Stimulated activated CD4-positive, alpha-beta T cell treated with anti-CD3 and anti-CD28 coated beads, TNF-alpha, amount 100 ng/mL, for 4 hours (primary cell): ENCODE results near the gene MLN.

Source experiments
- DNase-seq, 3 experiments: peaks; one replicate each; pipeline ENCODE4 v3.0.0-alpha.2; 2020; ENCODE audit warnings: low read depth in 3 of 3

The MLN gene

DNA sequence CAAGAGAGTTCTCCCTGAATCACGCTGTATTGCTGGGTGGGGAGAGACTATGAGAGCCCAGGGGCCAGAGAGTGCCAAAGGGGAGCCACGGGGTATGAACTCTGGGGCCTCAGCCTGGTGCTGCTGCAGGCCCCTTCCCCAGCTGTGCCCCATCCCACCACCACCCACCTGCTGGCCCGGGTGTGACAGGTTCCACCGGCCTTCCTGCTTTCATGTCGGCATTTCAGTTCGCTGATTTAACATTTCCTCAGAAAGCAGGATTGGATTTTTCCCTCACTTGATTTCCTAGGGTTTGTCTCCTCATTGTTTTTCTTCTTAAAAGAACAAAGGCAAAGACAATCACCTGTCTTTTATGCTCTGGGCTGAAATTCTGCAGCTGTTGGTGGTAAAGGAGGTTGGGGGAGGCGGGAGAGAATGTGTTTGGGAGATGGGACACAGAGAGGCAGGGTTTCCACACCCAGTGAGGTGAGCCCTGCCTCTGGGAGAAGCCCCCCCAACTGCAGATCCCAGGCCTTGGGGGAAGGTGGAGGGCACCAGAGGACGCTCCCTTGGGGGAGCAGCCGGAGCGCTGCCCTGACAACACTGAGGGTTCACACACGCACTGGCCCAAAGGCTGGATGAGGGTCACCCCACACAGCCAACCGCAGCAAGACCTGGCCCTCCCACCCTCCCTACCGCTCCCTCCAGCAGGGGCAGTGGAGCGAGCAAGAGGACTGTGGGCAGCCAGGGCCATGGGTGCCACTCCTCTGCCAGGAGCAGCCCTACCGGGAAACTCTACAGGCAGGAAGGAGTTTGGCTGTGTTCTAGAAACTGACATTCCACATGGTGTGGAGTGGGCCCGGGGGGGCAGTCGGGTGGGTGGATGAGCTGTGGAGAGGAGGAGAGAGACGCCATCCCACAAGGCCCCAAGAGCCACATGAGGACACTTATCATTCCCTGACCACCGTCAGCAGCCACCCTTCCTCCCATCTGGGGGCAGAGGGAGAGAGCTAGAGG is 10.5 kb upstream of the MLN start:
- DNase-seq = no peak

DNA sequence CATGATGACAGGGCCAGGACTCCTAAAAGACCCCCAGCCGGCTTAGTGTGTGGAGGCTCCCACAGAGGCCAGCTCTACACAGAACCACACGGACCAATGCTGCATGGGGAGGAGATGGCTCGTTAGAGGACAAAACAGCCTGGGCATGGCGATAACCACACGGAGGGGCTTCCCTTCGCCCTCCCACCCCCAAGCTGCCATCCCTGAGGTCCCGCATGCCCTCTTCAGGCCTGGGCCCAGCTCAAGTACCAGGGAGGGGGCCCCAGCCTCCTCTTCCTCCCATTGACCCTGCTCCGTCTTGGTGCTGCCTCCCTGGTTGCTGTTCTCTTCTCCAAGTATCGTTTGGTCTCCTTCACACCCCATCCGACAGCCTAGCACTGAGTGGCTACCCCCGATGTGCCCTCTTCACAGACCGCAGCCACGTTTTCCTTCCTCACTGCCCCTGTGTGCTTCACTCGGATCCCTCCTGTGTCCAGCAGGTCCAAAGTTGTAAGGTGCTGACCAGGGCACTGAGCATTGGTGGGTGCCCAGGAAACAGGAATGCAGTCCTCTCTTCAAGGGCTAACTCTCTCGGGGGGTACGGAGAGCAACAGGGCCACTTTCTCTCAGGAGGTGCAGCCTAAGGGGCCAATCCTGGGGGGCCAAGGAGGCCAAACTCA is 9.6 kb upstream of the MLN start:
- no peak for DNase-seq

DNA sequence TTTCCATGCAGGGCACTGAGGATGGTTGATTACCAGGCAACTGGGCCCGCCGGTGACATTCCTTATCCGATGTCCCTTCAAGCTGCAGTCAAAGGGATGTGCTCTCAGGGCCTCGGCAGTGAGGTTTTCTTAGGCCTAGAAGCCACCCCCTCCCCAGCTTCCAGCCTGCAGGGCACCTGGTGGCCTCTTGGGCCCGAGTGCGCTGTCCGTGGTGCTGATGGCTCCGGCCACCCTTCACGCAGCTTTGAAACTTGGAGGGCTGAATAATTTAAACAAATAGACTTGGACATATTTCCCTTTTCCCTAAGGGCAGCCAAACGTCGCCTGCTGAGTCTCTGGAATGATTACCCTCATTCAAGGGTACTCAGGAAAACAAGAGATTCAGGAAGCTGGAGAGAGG is 8.9 kb upstream of the MLN start:
- DNase-seq = no peak

DNA sequence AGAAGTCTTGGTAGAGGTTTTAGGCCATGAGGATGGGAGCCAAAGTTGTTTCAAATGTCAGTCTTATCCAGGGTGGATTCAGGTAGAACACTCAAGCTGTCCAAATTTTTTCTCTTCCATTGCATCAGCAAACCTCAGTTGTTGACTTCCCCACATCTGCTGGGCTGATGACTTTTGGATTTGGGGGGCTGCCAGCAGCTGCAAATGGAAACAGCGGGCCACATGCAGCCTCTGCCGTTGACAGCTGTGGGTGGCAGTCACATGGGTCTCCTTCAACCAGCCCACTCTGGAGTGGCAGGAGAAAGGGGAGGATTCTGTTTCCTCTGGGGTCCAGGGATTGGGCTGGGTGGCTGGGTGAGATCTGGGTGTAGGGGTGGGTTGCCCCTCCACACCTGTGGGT is 5.8 kb upstream of the MLN start:
- DNase-seq = no peak

DNA sequence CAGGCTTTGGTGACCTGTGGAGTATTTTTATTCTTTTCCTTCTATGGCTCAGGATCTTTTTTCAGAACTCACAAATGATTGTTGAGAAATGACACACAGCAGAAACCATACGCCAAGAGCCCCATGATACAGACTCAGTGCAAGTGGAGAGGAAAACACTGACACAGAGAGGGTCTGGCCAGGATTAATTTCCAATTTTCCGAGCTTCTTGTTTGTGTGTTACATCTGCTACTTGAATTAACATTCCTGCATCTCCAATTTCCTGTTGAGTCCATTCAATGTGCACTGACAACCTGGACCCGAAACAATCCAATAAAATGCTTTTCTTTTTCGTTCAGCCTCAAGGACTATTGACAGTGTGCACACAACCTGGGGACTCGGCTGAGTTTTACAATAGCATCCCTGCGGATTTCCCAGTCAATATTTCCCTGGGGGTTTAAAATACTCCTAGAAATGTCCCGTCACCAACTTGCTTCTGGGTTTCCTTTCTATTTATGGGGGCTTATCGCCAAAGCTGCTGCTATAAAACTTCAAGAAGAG is 4.9 kb upstream of the MLN start:
- DNase-seq = no peak

DNA sequence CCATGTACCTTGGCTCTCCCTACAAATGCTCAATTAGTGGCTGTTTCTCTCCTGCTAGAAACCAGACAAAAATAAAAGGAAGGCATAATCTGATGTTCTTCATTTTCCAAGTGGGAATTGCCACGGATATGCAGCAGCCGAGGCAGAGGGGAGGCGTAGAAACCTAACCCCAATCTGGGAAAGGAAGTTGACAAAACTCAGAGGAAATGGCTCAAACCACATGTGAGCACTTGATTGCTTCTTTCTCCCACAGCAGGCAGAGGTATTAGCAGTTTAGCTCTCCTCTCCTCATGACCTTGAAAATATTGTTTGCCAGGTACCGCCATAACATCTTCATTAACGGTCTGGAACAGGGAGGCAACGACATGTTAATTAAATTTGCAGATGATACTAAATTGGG is 3.8 kb upstream of the MLN start:
- DNase-seq = no peak

DNA sequence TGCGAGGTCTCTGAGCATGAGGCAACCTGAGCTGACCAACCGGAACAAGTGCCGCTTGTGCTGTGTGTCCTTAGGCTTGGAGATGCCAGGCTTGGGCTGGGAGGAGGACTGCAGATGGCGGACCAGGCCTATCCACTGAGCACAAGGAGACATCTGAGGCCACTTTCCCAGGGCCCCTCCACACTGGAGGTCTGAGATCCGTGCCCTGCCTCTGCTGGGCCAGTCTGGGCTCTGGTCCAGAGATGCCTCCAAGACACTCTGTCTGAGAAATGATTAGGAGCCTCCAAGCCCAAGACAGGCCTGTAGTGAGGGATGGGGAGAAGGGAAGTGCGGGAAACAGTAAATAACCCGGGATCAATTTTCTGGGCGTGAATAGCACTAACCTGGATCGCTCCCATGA is 3.0 kb upstream of the MLN start:
- DNase-seq = no peak

DNA sequence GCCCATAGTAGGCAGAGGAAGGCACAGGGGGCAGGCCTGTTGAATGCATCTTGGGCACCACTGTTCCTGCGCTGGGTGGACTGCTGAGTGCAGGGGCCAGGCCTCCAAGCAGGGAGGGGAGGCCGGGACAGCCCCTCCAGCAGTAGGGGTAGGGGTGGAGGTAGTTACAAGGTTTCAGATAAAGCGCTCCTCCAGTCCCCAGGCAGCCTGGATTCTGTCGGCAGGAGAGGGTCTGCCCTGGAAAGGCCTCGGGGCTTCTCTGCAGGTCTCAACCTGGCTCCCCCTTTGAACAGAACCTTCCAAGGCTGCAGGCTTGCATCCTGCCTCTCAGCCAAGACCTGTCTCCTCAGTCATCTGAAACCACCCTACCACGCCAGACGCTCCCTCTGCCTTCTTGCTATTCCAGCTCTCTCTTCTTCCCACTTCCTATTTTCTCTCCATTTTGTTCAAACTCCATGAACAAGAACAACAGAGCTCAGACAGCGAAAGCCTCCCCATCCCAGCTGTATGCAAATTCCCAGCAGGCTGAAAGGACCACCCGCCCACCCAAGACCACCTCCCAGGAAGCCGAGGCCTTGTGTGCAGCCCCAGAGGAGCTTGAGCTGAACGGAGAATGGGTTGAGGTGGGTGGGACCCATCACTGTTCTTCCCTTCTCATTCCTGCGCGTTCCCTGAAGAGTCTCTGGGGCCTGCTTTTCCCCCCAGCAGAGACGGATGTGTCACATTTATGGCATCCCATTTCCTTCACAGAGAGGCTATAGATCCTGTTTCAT is 1.4 kb downstream of the MLN start:
- no peak for DNase-seq

DNA sequence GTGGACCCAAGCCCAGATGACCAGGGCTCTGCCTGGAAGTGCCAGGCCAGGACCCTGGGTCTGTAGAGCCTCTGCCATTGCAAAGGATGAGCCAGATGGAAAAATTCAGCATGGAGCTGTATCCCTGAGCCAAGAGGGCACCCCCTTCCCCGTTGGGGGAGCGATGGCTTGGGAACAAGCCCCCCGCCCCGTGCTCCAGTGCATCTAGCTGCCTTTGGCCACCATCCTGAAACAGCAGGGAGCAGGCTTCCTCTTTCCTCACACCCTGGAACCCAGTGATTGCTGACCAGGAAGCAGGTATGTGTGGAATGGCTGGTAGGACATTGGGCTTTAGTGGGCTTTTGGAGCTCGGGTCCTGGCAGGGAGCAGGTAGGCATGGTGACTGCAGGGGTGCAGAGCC is 2.2 kb downstream of the MLN start:
- DNase-seq = no peak

DNA sequence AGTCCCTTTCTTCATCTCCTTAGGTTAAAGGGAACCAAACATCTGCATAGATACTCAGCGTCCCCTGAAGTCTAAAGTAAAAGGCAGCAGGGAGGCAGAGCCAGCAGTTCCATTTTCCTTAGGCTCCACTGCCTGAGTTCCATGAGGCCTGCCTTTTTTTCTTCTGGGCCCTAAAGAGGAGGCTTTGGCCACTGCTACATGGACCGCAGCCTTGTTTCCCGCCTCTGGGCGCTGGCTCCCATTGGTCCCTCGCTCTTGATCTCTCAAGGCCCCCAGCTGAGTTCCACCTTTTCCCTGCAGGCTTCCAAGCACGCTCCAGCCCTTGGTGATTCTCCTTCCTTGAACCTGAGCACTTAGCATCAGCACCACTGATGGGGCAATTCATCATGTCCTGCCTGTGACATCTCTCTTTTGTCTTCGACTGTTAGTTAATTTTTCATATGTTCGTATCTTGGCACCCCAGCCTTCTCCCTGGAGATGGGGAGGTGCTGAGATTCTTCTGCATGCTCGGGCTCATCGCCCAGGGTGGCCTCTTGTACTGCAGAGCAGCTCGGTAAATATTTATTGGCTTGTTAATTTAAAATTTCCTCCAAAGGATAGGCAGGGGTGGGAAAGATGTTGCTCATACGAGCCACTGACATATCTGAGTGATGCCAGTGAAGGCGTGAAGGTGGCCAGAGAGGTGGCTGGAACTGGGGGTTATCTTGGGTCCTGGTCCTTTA is 3.4 kb downstream of the MLN start:
- DNase-seq = no peak

DNA sequence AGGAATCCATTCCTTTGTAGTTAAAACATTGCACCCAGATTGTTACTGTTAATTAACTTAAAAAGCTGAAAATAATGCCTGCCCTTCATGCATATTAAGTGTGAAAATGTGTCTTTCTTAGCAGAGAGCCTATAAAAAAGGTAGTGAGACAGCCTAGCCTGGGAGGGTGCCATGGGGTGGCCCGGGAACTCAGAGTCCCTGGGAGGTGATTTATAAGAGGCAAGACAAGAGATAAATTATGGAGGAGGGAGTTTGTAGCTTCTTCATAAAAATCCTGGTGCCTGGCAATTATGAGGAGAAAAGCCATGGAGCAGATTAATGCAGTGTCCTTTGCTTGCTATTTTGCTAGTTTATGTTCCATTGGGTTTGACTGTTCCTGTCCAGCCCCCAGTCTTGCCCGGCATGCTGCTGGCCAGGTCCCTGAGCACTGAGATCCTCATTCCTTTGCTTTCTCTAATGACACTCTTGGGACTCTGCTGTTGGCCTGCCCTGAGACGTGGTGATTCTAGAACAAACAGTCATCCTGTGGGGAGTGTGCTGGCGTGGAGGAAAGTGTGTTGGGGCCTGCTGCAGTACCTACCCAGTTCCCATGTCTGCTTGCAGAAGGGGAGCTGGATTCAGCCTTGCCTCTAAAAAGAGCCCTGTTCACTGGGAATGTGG is 4.2 kb downstream of the MLN start:
- no peak for DNase-seq

DNA sequence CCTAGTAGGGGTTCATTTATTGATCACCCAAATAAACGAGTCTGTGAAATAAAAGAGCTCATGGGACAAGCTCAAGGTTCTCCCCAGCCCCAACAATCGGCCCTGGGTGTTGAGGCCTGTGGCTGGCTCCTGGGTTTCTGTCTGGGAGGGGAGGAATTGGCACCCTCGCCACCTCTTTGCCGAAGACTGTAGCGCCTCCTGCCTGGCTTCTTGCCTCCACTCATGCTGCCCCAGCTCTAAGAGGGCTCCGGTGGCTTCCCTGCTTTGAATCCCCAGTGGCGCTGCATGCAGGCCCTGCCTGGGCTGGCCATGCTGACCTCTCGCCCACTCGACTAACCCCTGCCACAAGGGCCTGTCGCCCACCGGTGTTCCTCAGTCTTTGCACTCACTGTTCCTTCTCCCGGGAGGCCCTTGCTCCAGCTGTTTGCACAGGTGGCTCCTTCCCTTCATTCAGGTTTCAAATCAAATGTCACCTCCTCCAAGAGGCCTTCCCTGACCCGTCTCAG is 5.4 kb downstream of the MLN start:
- DNase-seq = no peak

DNA sequence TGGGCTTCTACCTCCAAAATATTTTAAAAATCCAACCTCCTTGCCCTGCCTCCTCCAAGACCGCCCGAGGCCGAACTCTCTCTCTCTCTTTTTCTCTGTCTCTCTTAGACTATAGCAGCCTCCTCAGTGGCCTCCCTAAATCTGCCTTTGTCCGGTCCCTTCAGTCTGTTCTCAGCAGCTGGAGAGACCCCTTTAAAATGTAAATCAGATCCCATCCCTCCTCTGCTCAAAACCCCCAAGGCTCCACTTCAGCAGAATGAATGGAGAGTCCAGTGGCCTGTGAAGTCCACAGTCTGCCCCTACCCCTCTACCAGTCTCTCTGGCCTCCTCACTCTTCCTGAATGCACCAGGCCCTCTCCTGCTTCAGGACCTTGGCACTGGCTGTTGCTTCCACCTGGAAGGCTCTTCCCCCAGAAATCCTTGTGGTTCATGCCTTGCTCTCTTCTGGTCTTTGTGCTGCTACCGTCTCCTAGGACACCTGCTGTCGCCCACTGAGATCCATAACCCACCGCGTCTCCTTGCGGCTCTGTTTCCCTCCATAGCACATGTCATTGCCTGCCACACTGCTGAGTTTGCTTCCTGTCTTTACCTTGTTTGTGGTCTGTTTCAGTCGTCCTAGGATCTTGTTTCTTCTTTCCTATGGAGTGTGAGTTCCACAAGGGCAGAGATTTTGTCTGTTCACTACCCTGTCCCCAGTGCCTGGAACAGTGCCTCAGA is 6.0 kb downstream of the MLN start:
- no peak for DNase-seq

DNA sequence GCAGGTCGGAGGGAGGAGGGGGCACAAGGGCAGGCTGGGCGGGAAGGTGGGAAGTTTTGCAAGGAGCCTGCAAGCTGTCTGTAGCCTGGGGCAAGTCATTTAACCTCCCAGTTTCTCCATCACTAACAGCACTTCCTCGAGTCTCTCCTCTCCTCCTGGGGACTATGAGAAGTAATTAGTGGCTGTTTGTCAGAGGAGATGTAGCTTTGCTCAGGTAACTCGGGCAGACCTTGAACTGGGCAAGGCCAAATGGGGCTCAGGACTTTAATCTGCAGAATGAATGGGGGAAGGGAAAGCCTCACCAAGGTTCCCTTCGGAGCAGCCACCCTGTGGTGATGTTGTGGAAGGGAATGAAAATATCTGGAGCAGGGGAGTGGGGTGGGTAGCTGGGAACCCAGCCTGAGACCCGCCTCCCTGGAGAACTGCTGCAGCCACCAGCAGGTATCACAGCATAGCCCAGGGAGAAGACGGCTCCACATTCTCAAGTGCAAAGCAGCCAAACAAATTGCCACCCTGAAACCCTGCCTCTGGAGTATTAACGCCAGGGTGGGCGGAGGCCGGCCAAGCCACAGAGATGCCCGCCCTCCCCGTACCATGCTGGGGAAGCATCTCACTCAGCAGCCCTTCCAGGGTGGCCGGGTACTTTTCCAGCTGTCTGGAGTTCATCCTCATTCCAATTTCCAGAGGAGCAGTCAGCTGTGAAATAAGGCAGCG is 8.7 kb downstream of the MLN start:
- DNase-seq = no peak

DNA sequence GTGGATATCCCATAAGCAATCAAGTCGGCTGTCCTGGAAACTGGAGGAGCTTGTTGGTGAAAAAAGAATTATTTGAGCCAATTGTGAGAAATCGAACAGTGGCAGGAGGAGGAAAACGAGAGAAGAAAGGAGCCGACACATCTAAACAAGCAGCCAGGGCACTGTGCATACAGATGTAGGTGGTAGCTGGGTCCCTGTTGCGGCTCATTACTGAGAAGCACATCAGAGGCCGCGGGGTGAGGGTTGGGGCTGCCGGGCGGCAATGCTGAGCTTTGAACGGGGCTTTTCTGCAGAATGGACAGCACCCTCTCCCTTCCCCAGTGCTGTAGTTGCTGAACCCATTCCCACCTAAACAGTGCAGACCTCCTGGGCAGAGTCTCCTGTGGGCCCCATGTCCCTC is 10.8 kb downstream of the MLN start:
- no peak for DNase-seq

DNA sequence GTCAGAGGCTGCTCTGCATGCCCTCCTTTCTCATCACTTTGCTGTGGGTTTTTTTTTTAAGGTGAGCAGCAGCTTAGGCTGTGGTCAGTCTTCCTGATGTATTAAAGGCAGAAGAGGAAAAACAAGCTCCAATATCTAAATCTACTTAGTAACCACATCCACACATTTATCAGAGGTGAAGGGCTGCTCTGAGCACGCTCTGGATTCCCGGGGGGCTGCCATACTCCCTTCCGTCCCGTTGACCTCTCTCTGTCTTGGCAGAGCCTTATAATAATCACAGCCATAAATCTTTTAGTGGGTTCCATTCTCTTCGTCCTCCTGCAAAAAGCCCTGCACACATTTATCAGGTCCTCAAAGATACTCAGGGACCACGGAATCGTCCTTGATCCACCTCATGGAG is 12.2 kb downstream of the MLN start:
- no peak for DNase-seq

DNA sequence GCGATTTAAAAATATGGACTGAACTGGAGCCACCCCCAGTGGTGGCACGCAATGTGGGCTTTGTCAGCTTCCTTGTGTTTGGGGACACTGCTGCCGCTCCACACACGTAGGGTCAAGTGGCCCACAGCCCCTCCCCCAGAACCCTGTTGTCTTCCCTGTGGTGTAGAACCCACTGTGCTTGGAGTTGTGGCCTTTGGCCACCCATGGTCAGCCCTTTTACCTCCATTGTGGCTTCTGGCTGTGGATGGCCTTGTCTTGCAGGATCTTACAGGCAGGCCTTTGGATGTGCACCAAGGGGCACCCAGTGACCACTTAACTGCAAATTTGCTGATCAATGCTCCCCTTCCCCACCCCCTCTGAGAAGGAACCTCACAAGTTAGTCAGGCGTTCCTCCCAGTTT is 12.9 kb downstream of the MLN start:
- DNase-seq = no peak

DNA sequence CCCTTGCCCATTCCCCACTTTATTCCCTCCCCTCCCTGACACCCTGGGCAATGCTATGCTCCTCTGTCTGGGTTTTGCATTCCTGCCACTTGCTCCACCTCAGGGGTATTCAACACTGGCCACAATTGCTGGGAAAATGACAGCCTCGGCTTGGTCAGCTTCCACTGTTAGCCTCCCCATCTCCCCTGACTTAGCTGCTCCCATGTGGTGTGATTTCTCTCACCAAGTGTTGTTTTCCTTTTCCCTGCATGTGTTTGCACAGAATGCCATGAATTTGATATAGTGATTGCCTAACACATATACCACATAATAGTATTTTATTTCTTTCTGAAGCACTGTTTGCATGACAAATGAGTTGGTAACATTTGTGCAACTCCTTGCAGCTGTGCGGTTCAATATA is 13.4 kb downstream of the MLN start:
- no peak for DNase-seq

DNA sequence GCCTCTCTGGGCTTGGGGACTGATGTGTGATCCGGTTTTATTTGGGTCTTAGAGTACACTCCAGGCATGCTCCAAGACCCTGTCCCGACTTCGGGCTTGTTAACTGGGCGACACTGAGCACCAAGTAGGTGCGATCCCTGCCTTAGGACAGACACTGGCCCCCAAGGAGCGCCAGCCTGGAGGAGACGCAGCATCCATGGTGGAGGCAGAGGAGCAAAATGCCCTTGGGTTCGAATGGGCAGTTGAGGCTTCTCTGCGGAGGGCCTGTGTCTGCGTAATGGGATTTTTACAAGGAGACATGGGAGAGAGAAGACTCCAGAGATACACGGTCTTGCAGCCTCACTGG is 14.3 kb downstream of the MLN start:
- DNase-seq = no peak
